Endothelial cell of umbilical vein (primary cell): ENCODE results near the gene AUTS2. TPM values are rescaled to one million over a fixed set of nuclear protein-coding genes. Genes with fewer than 3 reads are reported as not detected.

Experiments
- BruUV-seq: library from RNA; stranded (reverse); fragments of 400-500 nt; replicated peaks from 2 replicates; lab custom pipeline; 2021; lab: Mats Ljungman, UMichigan
- CTCF ChIA-PET: fragments of 300-600, 350-600 bp; sonication (Branson Sonifier 250); formaldehyde crosslinking; loops from one replicate; lab custom pipeline; 2021; ENCODE audit warnings: antibody characterized with exemption, inconsistent platforms; lab: Charles Lee
- POLR2A ChIA-PET: fragments of 300-600, 350-600 bp; sonication (Branson Sonifier 250); formaldehyde crosslinking; loops from one replicate; lab custom pipeline; 2021; ENCODE audit warnings: antibody characterized with exemption, inconsistent platforms; lab: Charles Lee
- DNase-seq: peaks from one replicate; pipeline ENCODE4 v3.0.0-alpha.2; 2011; ENCODE audit warnings: low read depth, low spot score
- FAIRE-seq: peaks from 2 replicates; lab custom pipeline; 2011; peaks lifted over from hg19 to GRCh38; lab: Jason Lieb, UNC
- H2AFZ ChIP-seq: 2 replicates; pipeline ENCODE4 v1.6.0; 2012; ENCODE audit warnings: low read depth, low read length, control low read depth, inconsistent platforms
- H3K27ac ChIP-seq: 2 replicates; pipeline ENCODE4 v1.5.1; 2011; ENCODE audit warnings: low read depth, mild to moderate bottlenecking, control low read depth, low read length, moderate library complexity; ENCODE audit not compliant: insufficient read depth
- H3K27me3 ChIP-seq, 2 experiments: 2 replicates each; pipeline versions ENCODE4 v1.6.0 to v1.6.1; 2011; ENCODE audit warnings: low read length in 2 of 2, mixed read lengths in 1 of 2; ENCODE audit not compliant: control insufficient read depth in 2 of 2, insufficient read depth in 2 of 2
- H3K36me3 ChIP-seq, 2 experiments: 2 replicates in 1 of 2; 3 replicates in 1 of 2; pipeline ENCODE4 v1.5.1; 2011; ENCODE audit warnings: low read length in 2 of 2, mild to moderate bottlenecking in 1 of 2, moderate library complexity in 1 of 2; ENCODE audit not compliant: control insufficient read depth in 2 of 2, insufficient read depth in 2 of 2; ENCODE audit errors: extremely low read depth in 1 of 2
- H3K4me1 ChIP-seq: 3 replicates; pipeline ENCODE4 v1.5.1; 2011; ENCODE audit warnings: mild to moderate bottlenecking, low read length; ENCODE audit not compliant: control insufficient read depth, insufficient read depth; ENCODE audit errors: extremely low read depth
- H3K4me2 ChIP-seq: 2 replicates; pipeline ENCODE4 v1.6.1; 2011; ENCODE audit warnings: low read length, control low read depth, mixed read lengths; ENCODE audit not compliant: insufficient read depth
- H3K4me3 ChIP-seq, 3 experiments: fragments of 200-600 bp in 1 of 3; sonication (generic), shearing (Covaris generic) in 1 of 3; replicated peaks in 1 of 3; 2 replicates each; pipeline ENCODE4 v1.5.1; 2011 to 2016; ENCODE audit warnings: control low read depth in 3 of 3, low read length in 3 of 3, mild to moderate bottlenecking in 2 of 3, inconsistent platforms in 1 of 3, low read depth in 1 of 3, moderate library complexity in 1 of 3; ENCODE audit not compliant: insufficient read depth in 1 of 3
- H3K79me2 ChIP-seq: 2 replicates; pipeline ENCODE4 v1.6.0; 2012; ENCODE audit warnings: low read length, inconsistent platforms; ENCODE audit not compliant: control insufficient read depth, insufficient read depth
- H3K9ac ChIP-seq: replicated peaks from 2 replicates; pipeline ENCODE3; 2011; ENCODE audit warnings: low read length, control low read depth; ENCODE audit not compliant: insufficient read depth; ENCODE audit errors: extremely low read depth
- H3K9me1 ChIP-seq: replicated peaks from 3 replicates; pipeline ENCODE4 v1.6.0; 2011; ENCODE audit warnings: mild to moderate bottlenecking, low read length; ENCODE audit not compliant: control insufficient read depth, insufficient read depth; ENCODE audit errors: extremely low read depth
- H3K9me3 ChIP-seq: replicated peaks from 2 replicates; pipeline ENCODE4 v1.5.1; 2012; ENCODE audit warnings: low read length, inconsistent platforms; ENCODE audit not compliant: control insufficient read depth, insufficient read depth
- H4K20me1 ChIP-seq: replicated peaks from 2 replicates; pipeline ENCODE3; 2011; ENCODE audit warnings: mild to moderate bottlenecking, low read length; ENCODE audit not compliant: control insufficient read depth, insufficient read depth; ENCODE audit errors: extremely low read depth
- CTCF ChIP-seq, 2 donors: IDR thresholded peaks; 1 replicate in 1 of 2; 2 replicates in 1 of 2; pipeline ENCODE4 v1.5.1; 2011; ENCODE audit warnings: low read length in 2 of 2, mild to moderate bottlenecking in 2 of 2, moderate library complexity in 2 of 2, control low read depth in 1 of 2, inconsistent platforms in 1 of 2, low read depth in 1 of 2; ENCODE audit not compliant: insufficient read depth in 1 of 2; ENCODE audit errors: extremely low read depth in 1 of 2
- EZH2 ChIP-seq: IDR thresholded peaks from 2 replicates; pipeline ENCODE4 v1.6.1; 2012; ENCODE audit warnings: borderline replicate concordance, low read depth, mild to moderate bottlenecking, moderate library complexity, low read length, inconsistent platforms; ENCODE audit not compliant: severe bottlenecking
- FOS ChIP-seq: IDR thresholded peaks from 2 replicates; pipeline ENCODE4 v1.6.1; 2011; ENCODE audit warnings: mild to moderate bottlenecking, low read length, moderate library complexity, borderline replicate concordance; ENCODE audit not compliant: insufficient read depth
- GATA2 ChIP-seq: IDR thresholded peaks from 2 replicates; pipeline ENCODE4 v1.7.0; 2011; ENCODE audit warnings: low read depth, mild to moderate bottlenecking, moderate library complexity, mixed read lengths, low read length; ENCODE audit not compliant: insufficient read length, insufficient read depth
- JUN ChIP-seq: IDR thresholded peaks from 2 replicates; pipeline ENCODE4 v1.6.1; 2011; ENCODE audit warnings: borderline replicate concordance, low read depth; ENCODE audit not compliant: insufficient read length, insufficient read depth
- MYC ChIP-seq: IDR thresholded peaks from one replicate; pipeline ENCODE4 v1.6.1; 2011; ENCODE audit warnings: mild to moderate bottlenecking, low read depth, low read length
- POLR2A ChIP-seq: IDR thresholded peaks from 2 replicates; pipeline ENCODE4 v1.6.1; 2012; ENCODE audit warnings: low read depth, mild to moderate bottlenecking, control low read depth, low read length
- POLR2AphosphoS5 ChIP-seq: IDR thresholded peaks from 2 replicates; pipeline ENCODE4 v1.6.1; 2012; ENCODE audit warnings: low read depth, mild to moderate bottlenecking, control low read depth, low read length, moderate library complexity; ENCODE audit not compliant: insufficient read depth
- dilution Hi-C: fragments of 300-500 bp; cut with MboI; formaldehyde crosslinking; loops from one replicate; pipeline ENCODE4 v1.15.0; 2019; ENCODE audit warnings: low sequenced_read_pairs; ENCODE audit not compliant: extremely low pct_ligation_motif_present
- intact Hi-C: fragments of 100-400 bp; cut with micrococcal nuclease; formaldehyde crosslinking; loops from one replicate; pipeline ENCODE4 v1.10.0; 2022
- polyA plus RNA-seq, 4 experiments: library from polyadenylated mRNA; depleted of rRNA in 3 of 4; stranded (reverse) in 3 of 4; unstranded in 1 of 4; fragments of >200 nt; gene quantifications; 2 replicates each; pipeline versions ENCODE4 v1.2.1 to v1.2.3, GENCODE V29; 2011 to 2012; ENCODE audit warnings: missing spikeins in 1 of 4
- total RNA-seq: library from RNA; stranded (reverse); gene quantifications from 2 replicates; pipeline ENCODE4 v1.2.3, GENCODE V29; 2021
- TF ChIP-seq, protein P1 (sequence below): IDR thresholded peaks from 2 replicates; pipeline ENCODE4 v1.6.1; 2011; ENCODE audit not compliant: insufficient read depth, insufficient read length

Gene AUTS2
- total and polyA plus RNA-seq, 2 donors (not counting 3 experiments of a cell fraction or from before 2014, with no cell fraction given) = 0.59 to 8.0 TPM

- Histone ChIP-seq H3K9ac (no peak overlapping the region), H3K79me2 (no peaks in the 10 kb centered on the region), H3K9me1 (no peaks in the 10 kb centered on the region), H3K27ac (no peak overlapping the region), H3K9me3 (no peaks in the 10 kb centered on the region), H3K4me1 (no peaks in the 10 kb centered on the region), H3K4me2 (no peak overlapping the region), H3K27me3 (no peaks in the 10 kb centered on the region), H2AFZ (no peak overlapping the region), H3K36me3 (no peaks in the 10 kb centered on the region), H3K4me3 (no peak overlapping the region), H4K20me1 (no peaks in the 10 kb centered on the region)
- DNase-seq = no peak
- intact Hi-C loops = no loop called here
- ChIA-PET POLR2A (no interaction called here), CTCF (no interaction called here)
- no peak for FAIRE-seq
- TF ChIP-seq, protein P1, sequence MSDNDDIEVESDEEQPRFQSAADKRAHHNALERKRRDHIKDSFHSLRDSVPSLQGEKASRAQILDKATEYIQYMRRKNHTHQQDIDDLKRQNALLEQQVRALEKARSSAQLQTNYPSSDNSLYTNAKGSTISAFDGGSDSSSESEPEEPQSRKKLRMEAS = no peak
- dilution Hi-C loops = no loop called here
- BruUV-seq = no TSS peak
Observed at GRCh38 chr7:69880840-69881239, 282.6 kb downstream of the AUTS2 start.

GRCh38 chr7:69882269-69882668 is 284.0 kb downstream of the AUTS2 start:
- Histone ChIP-seq H3K27me3 (no peaks in the 10 kb centered on the region), H2AFZ (no peak overlapping the region), H3K79me2 (no peaks in the 10 kb centered on the region), H3K9me1 (no peaks in the 10 kb centered on the region), H4K20me1 (no peaks in the 10 kb centered on the region), H3K4me3 (no peak overlapping the region), H3K4me1 (no peaks in the 10 kb centered on the region), H3K36me3 (no peaks in the 10 kb centered on the region), H3K9me3 (no peaks in the 10 kb centered on the region), H3K27ac (no peak overlapping the region), H3K9ac (no peak overlapping the region), H3K4me2 (no peak overlapping the region)
- CTCF ChIA-PET = no interaction called here
- BruUV-seq = no TSS peak
- intact Hi-C loops (no loop called here), dilution Hi-C loops (no loop called here)
- POLR2A ChIA-PET = no interaction called here
- DNase-seq (no peak), FAIRE-seq (no peak)
- TF ChIP-seq GATA2 = no peak
- no peak for TF ChIP-seq CTCF (IDR thresholded peaks at IDR 0.05; ENCODE audit: extremely low read depth in 1 of 2, insufficient read depth in 1 of 2, low read depth in 1 of 2, low read length in 2 of 2)
- TF ChIP-seq, protein P1 = no peak
- TF ChIP-seq FOS = no peak
- TF ChIP-seq JUN = no peak
- TF ChIP-seq POLR2AphosphoS5 = no peak
- no peak for TF ChIP-seq MYC
- TF ChIP-seq POLR2A = no peak
- no peak for TF ChIP-seq EZH2
